Frontal cortex (tissue), 1 donor: ENCODE results near the gene KCNA2. TPM values are rescaled to one million over a fixed set of nuclear protein-coding genes. Genes with fewer than 3 reads are reported as not detected.

Source experiments
- total RNA-seq: library from RNA; depleted of rRNA; stranded (reverse); fragments of >200 nt; gene quantifications from one replicate; pipeline ENCODE4 v1.2.3, GENCODE V29; 2014

Gene KCNA2
- total RNA-seq, 1 donor from 2014 or later: 3.7 TPM

Other genes with a start within 250 kb of the KCNA2 start
- 4.1 TPM for gene SLC16A4, start 215.3 kb downstream of the KCNA2 start, total RNA-seq
- 38.7 TPM for gene LAMTOR5, start 198.7 kb downstream of the KCNA2 start, total RNA-seq
- not detected for gene PROK1, start 155.2 kb downstream of the KCNA2 start, total RNA-seq
- gene KCNA10, start 87.2 kb downstream of the KCNA2 start, total RNA-seq: not detected
- gene KCNA3, start 68.6 kb upstream of the KCNA2 start, total RNA-seq: 20.8 TPM